Transverse colon (tissue), 3 donors: ENCODE measurements around the gene CALHM2.

ENCODE experiments used
- EP300 ChIP-seq: sonication (generic); formaldehyde crosslinking; IDR thresholded peaks from one replicate; pipeline ENCODE4 v1.6.1; 2017; ENCODE audit warnings: antibody characterized with exemption, low read depth
- TF ChIP-seq, protein P1 (sequence below), 5 experiments: fragments of 200-600 bp in 3 of 5; fragments of 450-650 bp in 2 of 5; sonication (generic) in 3 of 5; IDR thresholded peaks; 1 replicate in 2 of 5; 2 replicates in 3 of 5; pipeline ENCODE4 v1.5.1; 2016 to 2017; ENCODE audit warnings: antibody characterized with exemption in 5 of 5, inconsistent platforms in 3 of 5, mild to moderate bottlenecking in 2 of 5, moderate library complexity in 1 of 5

DNA sequence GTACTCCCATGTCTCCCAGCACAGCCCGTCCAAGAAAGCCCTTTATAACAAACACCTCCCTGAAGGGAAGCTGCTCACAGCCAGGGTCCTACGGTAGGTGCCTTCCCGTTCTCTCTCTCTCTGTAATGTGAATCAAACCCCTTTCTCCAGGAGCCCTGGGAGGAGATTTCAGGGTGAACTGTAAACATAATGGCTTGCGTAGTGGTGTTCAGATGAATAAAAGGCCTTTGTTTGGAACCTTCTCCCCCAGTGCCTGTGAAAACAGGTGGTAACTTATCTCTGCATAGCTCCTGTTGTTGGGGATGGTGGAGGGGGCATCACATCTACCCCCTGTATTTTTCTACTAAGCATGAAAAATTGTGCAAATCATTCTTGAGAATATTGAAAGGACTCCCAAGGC is 12.4 kb downstream of the CALHM2 start:
- TF ChIP-seq EP300: no peak
- TF ChIP-seq, protein P1, sequence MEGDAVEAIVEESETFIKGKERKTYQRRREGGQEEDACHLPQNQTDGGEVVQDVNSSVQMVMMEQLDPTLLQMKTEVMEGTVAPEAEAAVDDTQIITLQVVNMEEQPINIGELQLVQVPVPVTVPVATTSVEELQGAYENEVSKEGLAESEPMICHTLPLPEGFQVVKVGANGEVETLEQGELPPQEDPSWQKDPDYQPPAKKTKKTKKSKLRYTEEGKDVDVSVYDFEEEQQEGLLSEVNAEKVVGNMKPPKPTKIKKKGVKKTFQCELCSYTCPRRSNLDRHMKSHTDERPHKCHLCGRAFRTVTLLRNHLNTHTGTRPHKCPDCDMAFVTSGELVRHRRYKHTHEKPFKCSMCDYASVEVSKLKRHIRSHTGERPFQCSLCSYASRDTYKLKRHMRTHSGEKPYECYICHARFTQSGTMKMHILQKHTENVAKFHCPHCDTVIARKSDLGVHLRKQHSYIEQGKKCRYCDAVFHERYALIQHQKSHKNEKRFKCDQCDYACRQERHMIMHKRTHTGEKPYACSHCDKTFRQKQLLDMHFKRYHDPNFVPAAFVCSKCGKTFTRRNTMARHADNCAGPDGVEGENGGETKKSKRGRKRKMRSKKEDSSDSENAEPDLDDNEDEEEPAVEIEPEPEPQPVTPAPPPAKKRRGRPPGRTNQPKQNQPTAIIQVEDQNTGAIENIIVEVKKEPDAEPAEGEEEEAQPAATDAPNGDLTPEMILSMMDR (IDR thresholded peaks at IDR 0.05): no peak
